HG03469 (cell line): ENCODE measurements around the gene FDCSP.
A peak's percentile ranks its signal among the peaks of the same experiment; 100 is the strongest.
"Not testable (repeated sequence)": the region's sequence is repeated elsewhere in the genome, so short reads cannot be mapped to it uniquely, and the experiment has no call there.

Source experiments
- ATAC-seq: cut with Tn5 transposase; IDR thresholded peaks from one replicate; pipeline ENCODE4 v1.9.1; 2021; ENCODE audit warnings: mild to moderate bottlenecking, moderate library complexity, moderate number of reproducible peaks; ENCODE audit not compliant: unreplicated experiment

The FDCSP gene

GRCh38 chr4:70225824-70226223 is at the start of gene FDCSP:
FDCSP (plus strand) TSS chr4:70226124; CDS start chr4:70231195, 5,071 bp downstream.
- no peak for ATAC-seq

GRCh38 chr4:70177090-70177489 is 48.8 kb upstream of the FDCSP start:
- ATAC-seq, result no peak

- ATAC-seq, result no peak
These were observed 47.8 kb upstream of the FDCSP start for GRCh38 chr4:70178075-70178660.

GRCh38 chr4:70179811-70180210 is 46.1 kb upstream of the FDCSP start:
- ATAC-seq, result no peak

- ATAC-seq, result no peak
These were observed 44.1 kb upstream of the FDCSP start for GRCh38 chr4:70181864-70182263.

- ATAC-seq, result no peak
These were observed 43.3 kb upstream of the FDCSP start for GRCh38 chr4:70182517-70183167.

- peak; percentile 73 for ATAC-seq
These were observed 42.6 kb upstream of the FDCSP start for GRCh38 chr4:70183168-70183939.

GRCh38 chr4:70183940-70184246 is 42.0 kb upstream of the FDCSP start:
- ATAC-seq, result no peak

- ATAC-seq, result no peak
These were observed 38.7 kb upstream of the FDCSP start for GRCh38 chr4:70187216-70187615.

GRCh38 chr4:70190579-70190978 is 35.3 kb upstream of the FDCSP start:
- ATAC-seq, result no peak

- ATAC-seq, result no peak
These were observed 34.3 kb upstream of the FDCSP start for GRCh38 chr4:70191647-70192046.

GRCh38 chr4:70192895-70193294 is 33.0 kb upstream of the FDCSP start:
- no peak for ATAC-seq

- ATAC-seq, result no peak
These were observed 30.5 kb upstream of the FDCSP start, which contains the start of gene ODAM for GRCh38 chr4:70195425-70195824. ODAM (plus strand) TSS chr4:70195725; CDS start chr4:70196544, 819 bp downstream.

- ATAC-seq, result no peak
These were observed 29.1 kb upstream of the FDCSP start for GRCh38 chr4:70196857-70197256.

GRCh38 chr4:70197842-70198241 is 28.1 kb upstream of the FDCSP start:
- ATAC-seq, result no peak

GRCh38 chr4:70203601-70204000 is 22.3 kb upstream of the FDCSP start:
- ATAC-seq, result no peak

GRCh38 chr4:70212752-70213151 is 13.2 kb upstream of the FDCSP start:
- ATAC-seq, result not testable (repeated sequence)

GRCh38 chr4:70216109-70216508 is 9.8 kb upstream of the FDCSP start:
- ATAC-seq, result not testable (repeated sequence)

- not testable (repeated sequence) for ATAC-seq
These were observed 9.4 kb upstream of the FDCSP start for GRCh38 chr4:70216550-70216949.

- not testable (repeated sequence) for ATAC-seq
These were observed 4.5 kb upstream of the FDCSP start for GRCh38 chr4:70221389-70221788.

GRCh38 chr4:70221818-70222217 is 4.1 kb upstream of the FDCSP start:
- ATAC-seq, result not testable (repeated sequence)

GRCh38 chr4:70236125-70236524 is 10.2 kb downstream of the FDCSP start:
- ATAC-seq, result no peak
